RWPE2 (cell line): ENCODE measurements around the gene CHST4.

Source experiments
- ATAC-seq: fragments of 200-7000 bp; cut with Tn5 transposase; 3 replicates; pipeline ENCODE4 v1.9.1; 2021; ENCODE audit warnings: low read depth
- DNase-seq: peaks from one replicate; pipeline ENCODE4 v3.0.0-alpha.2; 2020; ENCODE audit warnings: low spot score
- H3K27ac ChIP-seq: fragments of 450-650 bp; 2 replicates; pipeline ENCODE4 v1.5.1; 2017; ENCODE audit warnings: mild to moderate bottlenecking; ENCODE audit not compliant: poor library complexity, severe bottlenecking
- H3K27me3 ChIP-seq: fragments of 250-450 bp; sonication (Bioruptor Pico); 2 replicates; pipeline ENCODE4 v1.5.1; 2021; ENCODE audit warnings: mild to moderate bottlenecking, moderate library complexity; ENCODE audit not compliant: insufficient read depth, poor library complexity, severe bottlenecking
- H3K36me3 ChIP-seq: fragments of 250-450 bp; sonication (Bioruptor Pico); 2 replicates; pipeline ENCODE4 v1.5.1; 2020; ENCODE audit warnings: low read depth, mild to moderate bottlenecking, moderate library complexity
- H3K4me1 ChIP-seq: fragments of 250-450 bp; sonication (Bioruptor Pico); 2 replicates; pipeline ENCODE4 v1.5.1; 2021; ENCODE audit warnings: mild to moderate bottlenecking, moderate library complexity; ENCODE audit not compliant: insufficient read depth, poor library complexity, severe bottlenecking
- H3K4me3 ChIP-seq: fragments of 250-450 bp; sonication (Bioruptor Pico); 2 replicates; pipeline ENCODE4 v1.5.1; 2021; ENCODE audit warnings: mild to moderate bottlenecking, moderate library complexity; ENCODE audit not compliant: severe bottlenecking
- H3K9me3 ChIP-seq: fragments of 250-450 bp; sonication (Bioruptor Pico); 2 replicates; pipeline ENCODE4 v1.5.1; 2021; ENCODE audit warnings: mild to moderate bottlenecking, moderate library complexity; ENCODE audit not compliant: severe bottlenecking
- TF ChIP-seq, protein P1 (sequence below): fragments of 450-650 bp; IDR thresholded peaks from one replicate; pipeline ENCODE4 v1.5.1; 2017; ENCODE audit warnings: mild to moderate bottlenecking, moderate library complexity; ENCODE audit not compliant: poor library complexity, severe bottlenecking

CHST4 gene

DNA sequence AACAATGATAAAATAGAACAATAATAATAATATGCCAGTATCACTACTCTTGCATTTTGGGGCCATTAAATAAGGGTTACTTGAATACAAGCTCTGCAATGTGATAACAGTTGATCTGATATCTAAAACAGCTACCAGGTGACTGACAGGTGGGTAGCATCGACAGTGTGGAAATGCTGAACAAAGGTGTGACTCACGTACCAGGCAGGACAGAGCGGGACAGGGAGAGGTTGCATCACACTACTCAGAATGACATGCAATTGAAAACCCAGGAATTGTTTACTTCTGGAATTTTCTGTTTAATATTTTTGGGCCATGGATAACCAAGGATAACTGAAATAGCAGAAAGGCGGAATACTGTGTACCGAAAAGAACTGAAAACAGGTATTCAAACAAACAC lies 21.3 kb upstream of the CHST4 start:
- no peak for DNase-seq
- H3K4me1 ChIP-seq, result no peaks in the 10 kb centered on the region
- no peak overlapping the region for H3K4me3 ChIP-seq
- H3K36me3 ChIP-seq, result no peaks in the 10 kb centered on the region
- peak; percentile 72; the same call in 2 of the 3 replicates for ATAC-seq
- no peaks in the 10 kb centered on the region for H3K27me3 ChIP-seq
- H3K27ac ChIP-seq, result no peak overlapping the region
- no peaks in the 10 kb centered on the region for H3K9me3 ChIP-seq
- TF ChIP-seq, protein P1, sequence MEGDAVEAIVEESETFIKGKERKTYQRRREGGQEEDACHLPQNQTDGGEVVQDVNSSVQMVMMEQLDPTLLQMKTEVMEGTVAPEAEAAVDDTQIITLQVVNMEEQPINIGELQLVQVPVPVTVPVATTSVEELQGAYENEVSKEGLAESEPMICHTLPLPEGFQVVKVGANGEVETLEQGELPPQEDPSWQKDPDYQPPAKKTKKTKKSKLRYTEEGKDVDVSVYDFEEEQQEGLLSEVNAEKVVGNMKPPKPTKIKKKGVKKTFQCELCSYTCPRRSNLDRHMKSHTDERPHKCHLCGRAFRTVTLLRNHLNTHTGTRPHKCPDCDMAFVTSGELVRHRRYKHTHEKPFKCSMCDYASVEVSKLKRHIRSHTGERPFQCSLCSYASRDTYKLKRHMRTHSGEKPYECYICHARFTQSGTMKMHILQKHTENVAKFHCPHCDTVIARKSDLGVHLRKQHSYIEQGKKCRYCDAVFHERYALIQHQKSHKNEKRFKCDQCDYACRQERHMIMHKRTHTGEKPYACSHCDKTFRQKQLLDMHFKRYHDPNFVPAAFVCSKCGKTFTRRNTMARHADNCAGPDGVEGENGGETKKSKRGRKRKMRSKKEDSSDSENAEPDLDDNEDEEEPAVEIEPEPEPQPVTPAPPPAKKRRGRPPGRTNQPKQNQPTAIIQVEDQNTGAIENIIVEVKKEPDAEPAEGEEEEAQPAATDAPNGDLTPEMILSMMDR, result no peak

DNA sequence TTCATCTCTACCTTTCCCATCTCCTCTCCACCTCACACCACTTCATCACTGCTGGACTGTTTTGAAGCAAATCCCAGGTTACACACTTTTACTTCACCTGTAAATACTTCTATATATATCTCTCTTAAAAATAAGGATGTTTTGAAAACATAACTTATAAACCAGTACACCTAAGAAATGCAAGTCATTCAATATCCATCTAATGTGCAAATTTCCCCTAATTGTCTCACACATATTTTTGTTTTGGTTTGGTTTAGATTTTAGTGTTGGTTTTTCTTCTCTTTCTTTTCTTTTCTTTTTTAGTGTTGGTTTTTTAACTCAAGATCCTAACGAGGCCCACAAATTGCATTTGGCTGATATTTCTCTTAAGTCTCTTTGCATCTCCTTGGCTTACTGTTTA lies 19.2 kb upstream of the CHST4 start:
- ATAC-seq (no peak), DNase-seq (no peak)
- TF ChIP-seq, protein P1, result no peak
- no peaks in the 10 kb centered on the region for H3K9me3 ChIP-seq
- no peaks in the 10 kb centered on the region for H3K27me3 ChIP-seq
- H3K36me3 ChIP-seq, result no peaks in the 10 kb centered on the region
- no peak overlapping the region for H3K4me3 ChIP-seq
- no peaks in the 10 kb centered on the region for H3K4me1 ChIP-seq
- no peak overlapping the region for H3K27ac ChIP-seq

DNA sequence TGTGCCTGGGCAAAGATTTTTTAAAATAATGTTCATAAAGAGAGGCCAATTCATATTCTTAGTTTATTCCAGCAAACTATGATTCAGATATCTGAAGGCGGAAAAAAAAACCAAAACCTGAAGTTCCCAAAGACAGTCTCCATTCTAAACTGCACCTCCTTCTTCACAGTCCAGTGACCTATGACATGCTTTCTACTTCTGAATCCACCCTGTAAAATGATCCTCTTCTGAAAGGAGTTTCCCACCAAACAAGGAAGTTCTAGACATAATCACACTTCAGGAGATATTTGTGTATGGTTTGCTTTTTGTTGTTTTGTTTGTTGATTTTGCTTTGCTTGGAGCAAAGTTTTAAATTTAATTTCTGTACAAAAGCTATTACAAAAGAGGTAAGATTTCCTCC lies 12.9 kb upstream of the CHST4 start:
- TF ChIP-seq, protein P1, result no peak
- no peaks in the 10 kb centered on the region for H3K27me3 ChIP-seq
- no peak overlapping the region for H3K27ac ChIP-seq
- H3K9me3 ChIP-seq, result no peaks in the 10 kb centered on the region
- DNase-seq (no peak), ATAC-seq (no peak)
- no peak overlapping the region for H3K4me3 ChIP-seq
- no peaks in the 10 kb centered on the region for H3K4me1 ChIP-seq
- no peaks in the 10 kb centered on the region for H3K36me3 ChIP-seq

DNA sequence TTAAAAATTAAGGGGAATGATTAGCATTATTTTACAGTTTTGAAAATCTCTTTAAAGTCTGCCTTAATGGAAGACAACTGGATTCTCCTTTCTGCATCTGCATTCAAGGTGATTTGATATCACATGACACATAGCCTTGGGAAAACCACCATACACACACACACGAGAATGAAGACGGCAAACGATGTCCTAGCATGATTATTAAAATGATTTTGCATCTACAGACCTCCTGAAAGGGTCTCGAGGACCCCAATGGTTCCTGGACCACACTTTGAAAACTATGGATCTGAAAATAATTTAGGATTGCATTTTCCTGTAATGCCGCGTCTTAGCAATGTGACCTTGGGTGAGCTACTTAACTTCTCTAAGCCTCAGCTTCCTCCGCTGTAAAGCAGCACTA lies 11.8 kb upstream of the CHST4 start:
- DNase-seq (no peak), ATAC-seq (no peak)
- Histone ChIP-seq H3K27me3 (no peaks in the 10 kb centered on the region), H3K4me3 (no peak overlapping the region), H3K4me1 (no peaks in the 10 kb centered on the region), H3K9me3 (no peaks in the 10 kb centered on the region), H3K36me3 (no peaks in the 10 kb centered on the region), H3K27ac (no peak overlapping the region)
- TF ChIP-seq, protein P1, result no peak

DNA sequence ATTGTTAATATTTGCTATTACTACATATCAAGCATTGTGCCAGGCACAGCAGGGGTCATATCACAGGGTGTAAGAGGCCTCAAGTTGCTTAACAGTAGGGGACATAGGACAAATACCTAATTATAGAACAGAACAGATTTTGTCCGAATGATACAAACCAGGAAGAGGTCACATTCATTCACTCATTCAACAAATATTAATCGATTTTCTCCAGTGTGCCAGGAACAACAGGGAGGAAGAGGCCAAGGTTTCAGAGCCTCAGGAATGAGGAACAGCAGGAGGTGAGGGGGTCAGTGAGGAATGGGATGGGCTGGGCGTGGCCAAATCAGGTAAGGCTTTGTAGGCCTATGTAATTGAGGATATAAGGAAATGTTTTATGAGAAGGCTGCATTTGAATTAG lies 11.2 kb upstream of the CHST4 start:
- Histone ChIP-seq H3K9me3 (no peaks in the 10 kb centered on the region), H3K27ac (no peak overlapping the region), H3K36me3 (no peaks in the 10 kb centered on the region), H3K27me3 (no peaks in the 10 kb centered on the region), H3K4me3 (no peak overlapping the region), H3K4me1 (no peaks in the 10 kb centered on the region)
- TF ChIP-seq, protein P1, result no peak
- DNase-seq (no peak), ATAC-seq (no peak)
